Endothelial cell of umbilical vein (primary cell): Measurements from ENCODE around the gene ESYT3. TPM values are rescaled to one million over a fixed set of nuclear protein-coding genes. Genes with fewer than 3 reads are reported as not detected.

ENCODE experiments used
- BruUV-seq: library from RNA; stranded (reverse); fragments of 400-500 nt; replicated peaks from 2 replicates; lab custom pipeline; 2021; lab: Mats Ljungman, UMichigan
- CTCF ChIA-PET: fragments of 300-600, 350-600 bp; sonication (Branson Sonifier 250); formaldehyde crosslinking; loops from one replicate; lab custom pipeline; 2021; ENCODE audit warnings: antibody characterized with exemption, inconsistent platforms; lab: Charles Lee
- POLR2A ChIA-PET: fragments of 300-600, 350-600 bp; sonication (Branson Sonifier 250); formaldehyde crosslinking; loops from one replicate; lab custom pipeline; 2021; ENCODE audit warnings: antibody characterized with exemption, inconsistent platforms; lab: Charles Lee
- DNase-seq: peaks from one replicate; pipeline ENCODE4 v3.0.0-alpha.2; 2011; ENCODE audit warnings: low read depth, low spot score
- FAIRE-seq: peaks from 2 replicates; lab custom pipeline; 2011; peaks lifted over from hg19 to GRCh38; lab: Jason Lieb, UNC
- H2AFZ ChIP-seq: 2 replicates; pipeline ENCODE4 v1.6.0; 2012; ENCODE audit warnings: low read depth, low read length, control low read depth, inconsistent platforms
- H3K27ac ChIP-seq: 2 replicates; pipeline ENCODE4 v1.5.1; 2011; ENCODE audit warnings: low read depth, mild to moderate bottlenecking, control low read depth, low read length, moderate library complexity; ENCODE audit not compliant: insufficient read depth
- H3K27me3 ChIP-seq, 2 experiments: 2 replicates each; pipeline versions ENCODE4 v1.6.0 to v1.6.1; 2011; ENCODE audit warnings: low read length in 2 of 2, mixed read lengths in 1 of 2; ENCODE audit not compliant: control insufficient read depth in 2 of 2, insufficient read depth in 2 of 2
- H3K36me3 ChIP-seq, 2 experiments: 2 replicates in 1 of 2; 3 replicates in 1 of 2; pipeline ENCODE4 v1.5.1; 2011; ENCODE audit warnings: low read length in 2 of 2, mild to moderate bottlenecking in 1 of 2, moderate library complexity in 1 of 2; ENCODE audit not compliant: control insufficient read depth in 2 of 2, insufficient read depth in 2 of 2; ENCODE audit errors: extremely low read depth in 1 of 2
- H3K4me1 ChIP-seq: 3 replicates; pipeline ENCODE4 v1.5.1; 2011; ENCODE audit warnings: mild to moderate bottlenecking, low read length; ENCODE audit not compliant: control insufficient read depth, insufficient read depth; ENCODE audit errors: extremely low read depth
- H3K4me2 ChIP-seq: 2 replicates; pipeline ENCODE4 v1.6.1; 2011; ENCODE audit warnings: low read length, control low read depth, mixed read lengths; ENCODE audit not compliant: insufficient read depth
- H3K4me3 ChIP-seq, 3 experiments: fragments of 200-600 bp in 1 of 3; sonication (generic), shearing (Covaris generic) in 1 of 3; replicated peaks in 1 of 3; 2 replicates each; pipeline ENCODE4 v1.5.1; 2011 to 2016; ENCODE audit warnings: control low read depth in 3 of 3, low read length in 3 of 3, mild to moderate bottlenecking in 2 of 3, inconsistent platforms in 1 of 3, low read depth in 1 of 3, moderate library complexity in 1 of 3; ENCODE audit not compliant: insufficient read depth in 1 of 3
- H3K79me2 ChIP-seq: 2 replicates; pipeline ENCODE4 v1.6.0; 2012; ENCODE audit warnings: low read length, inconsistent platforms; ENCODE audit not compliant: control insufficient read depth, insufficient read depth
- H3K9ac ChIP-seq: replicated peaks from 2 replicates; pipeline ENCODE3; 2011; ENCODE audit warnings: low read length, control low read depth; ENCODE audit not compliant: insufficient read depth; ENCODE audit errors: extremely low read depth
- H3K9me1 ChIP-seq: replicated peaks from 3 replicates; pipeline ENCODE4 v1.6.0; 2011; ENCODE audit warnings: mild to moderate bottlenecking, low read length; ENCODE audit not compliant: control insufficient read depth, insufficient read depth; ENCODE audit errors: extremely low read depth
- H3K9me3 ChIP-seq: replicated peaks from 2 replicates; pipeline ENCODE4 v1.5.1; 2012; ENCODE audit warnings: low read length, inconsistent platforms; ENCODE audit not compliant: control insufficient read depth, insufficient read depth
- H4K20me1 ChIP-seq: replicated peaks from 2 replicates; pipeline ENCODE3; 2011; ENCODE audit warnings: mild to moderate bottlenecking, low read length; ENCODE audit not compliant: control insufficient read depth, insufficient read depth; ENCODE audit errors: extremely low read depth
- EZH2 ChIP-seq: IDR thresholded peaks from 2 replicates; pipeline ENCODE4 v1.6.1; 2012; ENCODE audit warnings: borderline replicate concordance, low read depth, mild to moderate bottlenecking, moderate library complexity, low read length, inconsistent platforms; ENCODE audit not compliant: severe bottlenecking
- FOS ChIP-seq: IDR thresholded peaks from 2 replicates; pipeline ENCODE4 v1.6.1; 2011; ENCODE audit warnings: mild to moderate bottlenecking, low read length, moderate library complexity, borderline replicate concordance; ENCODE audit not compliant: insufficient read depth
- MYC ChIP-seq: IDR thresholded peaks from one replicate; pipeline ENCODE4 v1.6.1; 2011; ENCODE audit warnings: mild to moderate bottlenecking, low read depth, low read length
- POLR2A ChIP-seq: IDR thresholded peaks from 2 replicates; pipeline ENCODE4 v1.6.1; 2012; ENCODE audit warnings: low read depth, mild to moderate bottlenecking, control low read depth, low read length
- dilution Hi-C: fragments of 300-500 bp; cut with MboI; formaldehyde crosslinking; loops from one replicate; pipeline ENCODE4 v1.15.0; 2019; ENCODE audit warnings: low sequenced_read_pairs; ENCODE audit not compliant: extremely low pct_ligation_motif_present
- intact Hi-C: fragments of 100-400 bp; cut with micrococcal nuclease; formaldehyde crosslinking; loops from one replicate; pipeline ENCODE4 v1.10.0; 2022
- polyA plus RNA-seq, 4 experiments: library from polyadenylated mRNA; depleted of rRNA in 3 of 4; stranded (reverse) in 3 of 4; unstranded in 1 of 4; fragments of >200 nt; gene quantifications; 2 replicates each; pipeline versions ENCODE4 v1.2.1 to v1.2.3, GENCODE V29; 2011 to 2012; ENCODE audit warnings: missing spikeins in 1 of 4
- total RNA-seq: library from RNA; stranded (reverse); gene quantifications from 2 replicates; pipeline ENCODE4 v1.2.3, GENCODE V29; 2021

The ESYT3 gene
- total and polyA plus RNA-seq, 2 donors (not counting 3 experiments of a cell fraction or from before 2014, with no cell fraction given) = not detected

GRCh38 chr3:138461896-138462295 is 27.5 kb downstream of the ESYT3 start:
- no peaks in the 10 kb centered on the region for H3K9me3 ChIP-seq
- FAIRE-seq (no peak), DNase-seq (no peak)
- dilution Hi-C loops (no loop called here), intact Hi-C loops (no loop called here)
- no peaks in the 10 kb centered on the region for H3K9me1 ChIP-seq
- H3K36me3 ChIP-seq = no peaks in the 10 kb centered on the region
- no peak overlapping the region for H3K4me3 ChIP-seq
- BruUV-seq = no TSS peak
- no peaks in the 10 kb centered on the region for H3K27me3 ChIP-seq
- CTCF ChIA-PET = interaction anchor here (2.6 kb wide), 1 partner anchor 17 kb away, joined by 7 read pairs; no protein-coding TSS in a partner anchor
- no peak for TF ChIP-seq FOS
- POLR2A ChIA-PET = no interaction called here
- H3K79me2 ChIP-seq = no peaks in the 10 kb centered on the region
- no peak overlapping the region for H3K9ac ChIP-seq
- H4K20me1 ChIP-seq = no peaks in the 10 kb centered on the region
- no peak overlapping the region for H3K4me2 ChIP-seq
- H3K27ac ChIP-seq = no peak overlapping the region
- H2AFZ ChIP-seq = no peak overlapping the region
- no peaks in the 10 kb centered on the region for H3K4me1 ChIP-seq

GRCh38 chr3:138463724-138464490 is 29.5 kb downstream of the ESYT3 start:
- Histone ChIP-seq H3K27me3 (no peaks in the 10 kb centered on the region), H3K4me2 (no peak overlapping the region), H2AFZ (no peak overlapping the region), H3K4me1 (no peaks in the 10 kb centered on the region), H3K79me2 (no peaks in the 10 kb centered on the region), H4K20me1 (no peaks in the 10 kb centered on the region), H3K27ac (no peak overlapping the region), H3K9ac (no peak overlapping the region), H3K9me1 (no peaks in the 10 kb centered on the region), H3K36me3 (no peaks in the 10 kb centered on the region), H3K9me3 (no peaks in the 10 kb centered on the region), H3K4me3 (no peak overlapping the region)
- ChIA-PET POLR2A (no interaction called here), CTCF (interaction anchor here (2.6 kb wide), 2 partner anchors 15 to 459 kb away, joined by 7 to 10 read pairs; no protein-coding TSS in a partner anchor)
- FAIRE-seq (no peak), DNase-seq (no peak)
- dilution Hi-C loops (no loop called here), intact Hi-C loops (no loop called here)
- no TSS peak for BruUV-seq
- TF ChIP-seq POLR2A (no peak), EZH2 (no peak), MYC (no peak)
